ENCODE data around the gene IQSEC1.
A peak's percentile ranks its signal among the peaks of the same experiment; 100 is the strongest.

IQSEC1 gene

DNA sequence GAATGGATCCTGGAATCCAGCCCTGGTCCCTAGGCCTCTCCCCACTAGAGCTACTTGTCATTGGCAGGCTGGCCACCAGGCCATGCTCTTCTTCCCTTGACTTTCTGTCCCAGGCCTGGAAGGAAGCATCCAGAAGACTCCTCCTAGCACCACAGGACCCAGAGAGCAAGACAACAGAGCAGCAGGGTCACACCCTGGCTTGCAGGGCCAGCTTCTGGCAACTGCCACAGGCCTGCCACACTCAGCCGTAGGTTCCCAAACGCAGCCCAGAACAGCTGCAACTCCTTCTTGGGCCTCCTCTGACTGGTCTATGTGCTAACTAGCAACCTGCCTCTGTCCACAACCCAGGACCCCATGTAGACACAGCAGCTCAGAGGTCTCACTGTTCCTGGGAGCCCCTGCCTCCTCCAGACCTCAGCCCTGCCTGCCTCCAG is 195.1 kb downstream of the IQSEC1 start:
- no peak overlapping the region for H3K4me3 ChIP-seq (ENCODE audit: control insufficient read depth, low read depth, low read length)
- DNase-seq (ENCODE audit: low read depth), result no peak
- TF ChIP-seq, protein P1, sequence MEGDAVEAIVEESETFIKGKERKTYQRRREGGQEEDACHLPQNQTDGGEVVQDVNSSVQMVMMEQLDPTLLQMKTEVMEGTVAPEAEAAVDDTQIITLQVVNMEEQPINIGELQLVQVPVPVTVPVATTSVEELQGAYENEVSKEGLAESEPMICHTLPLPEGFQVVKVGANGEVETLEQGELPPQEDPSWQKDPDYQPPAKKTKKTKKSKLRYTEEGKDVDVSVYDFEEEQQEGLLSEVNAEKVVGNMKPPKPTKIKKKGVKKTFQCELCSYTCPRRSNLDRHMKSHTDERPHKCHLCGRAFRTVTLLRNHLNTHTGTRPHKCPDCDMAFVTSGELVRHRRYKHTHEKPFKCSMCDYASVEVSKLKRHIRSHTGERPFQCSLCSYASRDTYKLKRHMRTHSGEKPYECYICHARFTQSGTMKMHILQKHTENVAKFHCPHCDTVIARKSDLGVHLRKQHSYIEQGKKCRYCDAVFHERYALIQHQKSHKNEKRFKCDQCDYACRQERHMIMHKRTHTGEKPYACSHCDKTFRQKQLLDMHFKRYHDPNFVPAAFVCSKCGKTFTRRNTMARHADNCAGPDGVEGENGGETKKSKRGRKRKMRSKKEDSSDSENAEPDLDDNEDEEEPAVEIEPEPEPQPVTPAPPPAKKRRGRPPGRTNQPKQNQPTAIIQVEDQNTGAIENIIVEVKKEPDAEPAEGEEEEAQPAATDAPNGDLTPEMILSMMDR (conservative IDR thresholded peaks at IDR 0.05; ENCODE audit: control insufficient read depth, insufficient read depth, low read depth, low read length), result no peak

DNA sequence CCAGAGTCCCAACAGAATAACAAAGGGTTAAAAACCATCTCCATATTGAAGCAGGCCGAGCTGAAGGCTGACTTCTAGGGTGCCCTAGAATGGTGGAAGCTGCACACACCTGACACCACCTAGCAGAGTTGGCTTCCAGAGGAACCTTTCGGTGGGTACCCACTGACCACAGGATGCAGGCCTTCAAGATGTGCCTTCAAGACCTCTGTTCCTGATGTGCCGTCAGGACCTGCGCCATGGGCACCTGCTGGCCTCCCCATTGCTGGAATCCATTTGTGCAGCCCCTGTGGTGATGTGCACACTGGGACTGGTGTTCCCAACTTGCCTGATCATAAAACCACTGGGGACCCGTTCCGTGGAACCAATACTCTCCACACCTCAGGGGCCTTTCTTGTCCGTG is 196.2 kb downstream of the IQSEC1 start:
- H3K4me3 ChIP-seq (ENCODE audit: control insufficient read depth, low read depth, low read length), result no peak overlapping the region
- TF ChIP-seq, protein P1 (conservative IDR thresholded peaks at IDR 0.05; ENCODE audit: control insufficient read depth, insufficient read depth, low read depth, low read length), result no peak
- no peak for DNase-seq (ENCODE audit: low read depth)

DNA sequence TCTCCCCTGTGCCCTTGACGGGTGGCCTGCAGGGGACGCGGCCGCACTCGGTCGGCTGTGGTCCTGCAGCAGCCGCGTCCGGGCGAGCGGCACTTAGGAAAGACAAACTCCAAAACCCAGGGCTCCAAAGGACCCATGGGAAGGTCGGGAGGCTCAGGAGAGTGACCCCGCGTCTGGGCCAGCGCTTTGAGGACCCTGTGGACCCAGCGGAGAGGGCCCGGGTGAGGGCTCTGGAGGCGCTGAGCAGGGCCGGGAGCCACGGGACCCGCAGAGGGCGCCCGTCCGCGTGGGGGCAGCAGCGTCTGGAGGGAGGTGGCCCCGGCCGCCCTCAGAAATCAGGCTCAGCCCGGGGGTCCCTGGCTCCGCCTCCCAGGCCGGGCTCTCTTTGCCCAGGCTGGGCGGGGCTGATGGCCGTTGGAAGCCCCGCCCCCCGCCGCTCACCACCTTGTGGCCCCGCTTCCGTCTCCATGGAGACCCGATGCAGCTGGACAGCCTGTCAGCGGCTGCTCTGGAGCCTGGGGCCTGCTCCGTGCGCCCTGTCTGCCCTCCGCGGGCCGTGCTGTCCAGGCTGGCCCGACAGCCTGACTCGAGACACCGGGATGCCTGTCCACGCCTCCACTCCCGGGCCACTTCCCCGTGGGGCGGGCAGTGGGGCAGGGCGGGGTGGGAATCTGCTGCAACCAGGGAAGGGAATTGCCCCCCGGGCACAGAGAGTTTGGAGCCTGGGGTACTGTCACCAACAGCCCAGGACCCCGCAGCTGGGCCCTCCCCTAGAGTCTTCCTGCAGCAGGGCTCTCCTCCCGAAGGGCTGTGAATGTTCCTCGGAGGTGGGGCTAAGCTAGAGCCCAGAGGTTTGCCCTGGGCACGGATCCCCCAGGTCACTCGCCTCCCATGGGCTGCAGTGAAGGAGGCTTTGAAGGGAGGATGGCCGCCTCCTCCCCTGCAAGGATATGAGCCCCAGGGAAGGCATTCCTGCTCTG is 197.1 kb downstream of the IQSEC1 start:
- TF ChIP-seq, protein P1 (conservative IDR thresholded peaks at IDR 0.05; ENCODE audit: control insufficient read depth, insufficient read depth, low read depth, low read length), result no peak
- DNase-seq (ENCODE audit: low read depth), result peak; percentile 10
- H3K4me3 ChIP-seq (ENCODE audit: control insufficient read depth, low read depth, low read length), result peak overlapping the region; percentile 13

DNA sequence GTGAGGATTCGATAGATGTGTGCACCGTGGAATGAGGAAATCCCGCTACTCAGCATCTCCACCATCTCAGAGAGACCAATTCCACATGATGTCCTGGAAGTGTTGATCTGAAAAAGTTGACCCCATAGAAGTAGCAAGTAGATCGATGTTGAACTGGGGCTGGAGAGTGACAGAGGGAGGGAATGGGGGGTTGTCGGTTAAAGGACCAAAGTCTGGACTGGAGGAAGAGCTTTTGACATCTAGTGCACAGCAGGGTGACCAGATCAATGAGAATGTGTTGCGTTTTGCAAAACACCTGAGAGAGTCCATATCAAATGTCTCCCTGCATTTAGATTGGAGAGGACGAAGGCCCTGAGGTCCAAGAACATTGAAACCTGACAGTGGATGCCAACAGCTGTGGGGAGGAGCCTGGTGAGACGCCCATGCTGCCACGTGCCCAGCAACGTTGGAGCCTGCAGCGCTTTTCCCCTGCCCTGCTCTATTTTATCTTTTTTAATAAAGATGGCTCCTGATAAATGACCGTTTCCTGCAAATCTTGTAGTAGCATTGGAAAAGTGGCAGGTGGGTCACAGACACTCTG is 201.7 kb downstream of the IQSEC1 start:
- TF ChIP-seq, protein P1 (conservative IDR thresholded peaks at IDR 0.05; ENCODE audit: control insufficient read depth, insufficient read depth, low read depth, low read length), result no peak
- H3K4me3 ChIP-seq (ENCODE audit: control insufficient read depth, low read depth, low read length), result no peak overlapping the region

DNA sequence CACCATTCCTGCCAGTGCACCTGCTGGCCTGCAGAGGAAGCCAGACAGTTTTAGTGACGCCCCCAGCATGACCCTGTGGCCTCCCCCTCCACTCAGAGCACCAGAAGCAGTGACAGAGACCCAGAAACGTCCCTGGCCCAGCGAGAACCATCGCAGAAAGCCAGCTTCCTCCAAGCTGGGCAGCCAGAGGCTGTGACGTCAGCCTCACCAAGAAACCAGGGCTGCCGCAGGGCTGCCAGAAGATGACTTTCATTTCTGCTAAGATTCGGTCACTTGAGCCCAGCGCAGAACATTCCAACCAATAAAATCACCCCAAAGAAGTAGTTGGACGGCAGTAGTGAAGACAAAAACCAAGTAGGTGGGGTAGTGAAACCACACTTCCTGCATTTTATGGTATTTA is 202.3 kb downstream of the IQSEC1 start:
- DNase-seq (ENCODE audit: low read depth), result peak; percentile 83
- TF ChIP-seq, protein P1 (conservative IDR thresholded peaks at IDR 0.05; ENCODE audit: control insufficient read depth, insufficient read depth, low read depth, low read length), result no peak
- H3K4me3 ChIP-seq (ENCODE audit: control insufficient read depth, low read depth, low read length), result no peak overlapping the region

More for the DNA sequence above, 201.7 kb downstream of the IQSEC1 start:
- DNase-seq (ENCODE audit: low read depth), result no peak

DNA sequence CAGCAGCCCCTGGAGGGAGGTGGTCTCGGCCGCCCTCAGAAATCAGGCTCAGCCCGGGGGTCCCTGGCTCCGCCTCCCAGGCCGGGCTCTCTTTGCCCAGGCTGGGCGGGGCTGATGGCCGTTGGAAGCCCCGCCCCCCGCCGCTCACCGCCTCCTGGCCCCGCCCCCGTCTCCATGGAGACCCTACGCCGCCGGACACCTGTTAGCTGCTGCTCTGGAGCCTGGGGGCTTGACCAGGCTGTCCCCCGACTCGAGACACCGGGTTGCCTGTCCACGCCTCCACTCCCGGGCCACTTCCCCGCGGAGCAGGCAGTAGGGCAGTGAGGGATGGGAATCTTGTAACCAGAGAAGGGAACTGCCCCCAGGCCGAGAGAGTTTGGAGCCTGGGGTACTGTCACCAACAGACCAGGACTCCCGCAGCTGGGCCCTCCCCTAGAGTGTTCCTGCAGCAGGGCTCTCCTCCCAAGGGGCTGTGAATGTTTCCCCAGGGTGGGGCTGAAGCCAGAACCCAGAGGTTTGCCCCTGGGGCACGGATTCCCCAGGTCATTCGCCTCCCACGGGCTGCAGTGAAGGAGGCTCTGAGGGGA is 204.1 kb downstream of the IQSEC1 start:
- H3K4me3 ChIP-seq (ENCODE audit: control insufficient read depth, low read depth, low read length), result peak overlapping the region; percentile 17
- TF ChIP-seq, protein P1 (conservative IDR thresholded peaks at IDR 0.05; ENCODE audit: control insufficient read depth, insufficient read depth, low read depth, low read length), result no peak
- no peak for DNase-seq (ENCODE audit: low read depth)

Data from fibroblast of mammary gland (primary cell).